ENCODE data around the gene TUBA3C. TPM values are rescaled to one million over a fixed set of nuclear protein-coding genes. Genes with fewer than 3 reads are reported as not detected.

The TUBA3C gene
- total RNA-seq, 4 donors from 2014 or later, result not detected

GRCh38 chr13:19150712-19151228 is 30.9 kb downstream of the TUBA3C start:
- no peak for TF ChIP-seq CTCF (IDR thresholded peaks at IDR 0.05; ENCODE audit: low read depth)

- no peak for TF ChIP-seq CTCF (IDR thresholded peaks at IDR 0.05; ENCODE audit: low read depth)
Measured at GRCh38 chr13:19150226-19150625, 31.4 kb downstream of the TUBA3C start.

DNA sequence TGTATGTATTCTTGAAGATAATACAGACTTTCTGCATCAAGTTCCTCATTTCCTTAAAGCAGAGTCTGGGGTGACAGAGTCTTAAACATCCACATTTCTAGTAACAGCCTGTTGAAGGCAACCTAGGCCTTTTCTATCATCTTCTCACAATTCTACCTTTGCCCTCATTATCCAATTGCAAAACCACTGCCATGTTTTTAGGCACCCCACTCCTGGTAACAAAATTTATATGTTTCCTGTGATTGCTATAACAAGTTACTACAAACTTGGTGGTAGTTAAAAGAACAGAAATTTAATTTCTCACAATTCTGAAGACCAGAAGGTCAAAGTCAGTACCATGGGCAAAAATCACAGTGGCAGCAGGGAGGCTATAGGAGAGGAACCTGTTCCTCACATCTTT is 33.1 kb downstream of the TUBA3C start:
- no peak for TF ChIP-seq CTCF (IDR thresholded peaks at IDR 0.05; ENCODE audit: low read depth)

Small RNA genes within 50 kb of the gene (small RNA-seq; reads per million reads assigned to genes)
- gene AL139327.4, result not detected
